HG03095 (cell line): ENCODE measurements around the gene SCGB1A1.
"Not testable (repeated sequence)": the region's sequence is repeated elsewhere in the genome, so short reads cannot be mapped to it uniquely, and the experiment has no call there.

Experiments used
- ATAC-seq: cut with Tn5 transposase; IDR thresholded peaks from one replicate; pipeline ENCODE4 v1.9.1; 2021; ENCODE audit warnings: moderate library complexity; ENCODE audit not compliant: unreplicated experiment

SCGB1A1 gene

GRCh38 chr11:62449451-62449851, 30.6 kb downstream of the SCGB1A1 start:
- ATAC-seq = no peak

GRCh38 chr11:62449912-62450311, 31.1 kb downstream of the SCGB1A1 start:
- ATAC-seq = not testable (repeated sequence)

- ATAC-seq = no peak
These were observed 31.9 kb downstream of the SCGB1A1 start for GRCh38 chr11:62450543-62451240.

GRCh38 chr11:62451241-62451621, 32.4 kb downstream of the SCGB1A1 start:
- ATAC-seq = no peak

GRCh38 chr11:62452261-62452660, 33.4 kb downstream of the SCGB1A1 start:
- ATAC-seq = no peak

GRCh38 chr11:62452839-62453468, 34.1 kb downstream of the SCGB1A1 start:
- no peak for ATAC-seq

GRCh38 chr11:62456630-62457029, 37.8 kb downstream of the SCGB1A1 start:
- ATAC-seq = no peak

GRCh38 chr11:62457478-62457877, 38.6 kb downstream of the SCGB1A1 start:
- ATAC-seq = no peak

- no peak for ATAC-seq
These were observed 39.6 kb downstream of the SCGB1A1 start for GRCh38 chr11:62458212-62459002.

GRCh38 chr11:62459080-62459479, 40.2 kb downstream of the SCGB1A1 start:
- ATAC-seq = no peak

- no peak for ATAC-seq
These were observed 43.1 kb downstream of the SCGB1A1 start for GRCh38 chr11:62461740-62462507.

- ATAC-seq = no peak
These were observed 43.7 kb downstream of the SCGB1A1 start for GRCh38 chr11:62462508-62462892.

GRCh38 chr11:62463121-62463542, 44.3 kb downstream of the SCGB1A1 start:
- no peak for ATAC-seq

GRCh38 chr11:62464655-62465054, 45.8 kb downstream of the SCGB1A1 start:
- no peak for ATAC-seq

GRCh38 chr11:62466444-62466843, 47.6 kb downstream of the SCGB1A1 start:
- no peak for ATAC-seq

- no peak for ATAC-seq
These were observed 49.7 kb downstream of the SCGB1A1 start for GRCh38 chr11:62468577-62468976.

- ATAC-seq = no peak
These were observed 52.8 kb downstream of the SCGB1A1 start for GRCh38 chr11:62471603-62472002.

- no peak for ATAC-seq
These were observed 53.4 kb downstream of the SCGB1A1 start for GRCh38 chr11:62472063-62472884.
